ENCODE data around the gene ZNF91.
"Not testable (repeated sequence)": the region's sequence is repeated elsewhere in the genome, so short reads cannot be mapped to it uniquely, and the experiment has no call there.

Gene ZNF91

GRCh38 chr19:23315286-23315685, 80.0 kb downstream of the ZNF91 start:
- no peak for DNase-seq

GRCh38 chr19:23314505-23315251, 80.6 kb downstream of the ZNF91 start:
- no peak for DNase-seq

- DNase-seq = no peak
Observed at GRCh38 chr19:23313196-23313595, 82.1 kb downstream of the ZNF91 start.

- DNase-seq = no peak
Observed at GRCh38 chr19:23312515-23312914, 82.8 kb downstream of the ZNF91 start.

GRCh38 chr19:23311551-23311950, 83.7 kb downstream of the ZNF91 start:
- DNase-seq = no peak

GRCh38 chr19:23310729-23311211, 84.5 kb downstream of the ZNF91 start:
- DNase-seq = no peak

- no peak for DNase-seq
Observed at GRCh38 chr19:23309926-23310325, 85.3 kb downstream of the ZNF91 start.

- no peak for DNase-seq
Observed at GRCh38 chr19:23305555-23305954, 89.7 kb downstream of the ZNF91 start.

GRCh38 chr19:23304238-23304637, 91.0 kb downstream of the ZNF91 start:
- no peak for DNase-seq

- DNase-seq = no peak
Observed at GRCh38 chr19:23294141-23294540, 101.1 kb downstream of the ZNF91 start.

GRCh38 chr19:23289966-23290365, 105.3 kb downstream of the ZNF91 start:
- not testable (repeated sequence) for DNase-seq

Measured in MV-4-11 (cell line).